Duodenal mucosa (tissue), 2 donors: ENCODE measurements around the gene C22orf15.
A peak's percentile ranks its signal among the peaks of the same experiment; 100 is the strongest.

Source experiments
- H3K27ac ChIP-seq: one replicate; pipeline ENCODE4 v1.7.0; 2013; ENCODE audit warnings: low read depth, low read length
- H3K27me3 ChIP-seq, 2 donors: one replicate each; pipeline ENCODE4 v1.7.0; 2013; ENCODE audit warnings: low read length in 2 of 2, control low read depth in 1 of 2; ENCODE audit not compliant: insufficient read depth in 2 of 2, control insufficient read depth in 1 of 2
- H3K36me3 ChIP-seq, 2 donors: one replicate each; pipeline ENCODE4 v1.7.0; 2013; ENCODE audit warnings: low read length in 2 of 2, control low read depth in 1 of 2; ENCODE audit not compliant: insufficient read depth in 2 of 2, control insufficient read depth in 1 of 2
- H3K4me1 ChIP-seq, 2 donors: one replicate each; pipeline ENCODE4 v1.7.0; 2013; ENCODE audit warnings: low read length in 2 of 2, control low read depth in 1 of 2; ENCODE audit not compliant: insufficient read depth in 2 of 2, control insufficient read depth in 1 of 2
- H3K4me3 ChIP-seq, 2 donors: one replicate each; pipeline ENCODE4 v1.7.0; 2013; ENCODE audit warnings: low read length in 2 of 2, low read depth in 1 of 2
- H3K9ac ChIP-seq, 2 donors: one replicate each; pipeline ENCODE4 v1.7.0; 2013; ENCODE audit warnings: low read length in 2 of 2, low read depth in 1 of 2
- H3K9me3 ChIP-seq, 2 donors: one replicate each; pipeline ENCODE4 v1.7.0; 2013; ENCODE audit warnings: low read length in 2 of 2, control low read depth in 1 of 2; ENCODE audit not compliant: control insufficient read depth in 1 of 2

C22orf15 gene

DNA sequence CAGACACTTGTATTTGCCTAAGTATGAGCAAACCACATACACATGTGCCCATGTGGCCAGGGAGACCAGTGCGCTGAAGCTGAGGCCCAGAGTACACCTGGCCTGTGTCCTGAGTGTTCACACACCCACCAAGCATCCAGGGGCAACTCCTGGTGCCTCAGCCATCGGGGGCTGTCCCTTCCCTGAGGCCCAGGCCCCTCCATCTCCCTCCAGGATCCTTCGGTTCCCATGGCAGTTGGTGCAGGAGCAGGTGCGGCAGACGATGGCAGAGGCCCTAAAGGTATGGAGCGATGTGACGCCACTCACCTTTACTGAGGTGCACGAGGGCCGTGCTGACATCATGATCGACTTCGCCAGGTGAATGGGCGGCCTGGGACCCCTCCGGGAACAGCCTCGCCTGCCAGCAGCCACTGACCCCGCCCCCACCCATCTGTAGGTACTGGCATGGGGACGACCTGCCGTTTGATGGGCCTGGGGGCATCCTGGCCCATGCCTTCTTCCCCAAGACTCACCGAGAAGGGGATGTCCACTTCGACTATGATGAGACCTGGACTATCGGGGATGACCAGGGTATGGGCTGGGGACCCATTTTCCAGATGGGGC lies 17.5 kb downstream of the C22orf15 start:
- H3K9ac ChIP-seq, result no peak overlapping the region
- no peaks in the 10 kb centered on the region for H3K27me3 ChIP-seq
- H3K4me3 ChIP-seq, result no peak overlapping the region
- no peaks in the 10 kb centered on the region for H3K9me3 ChIP-seq
- H3K27ac ChIP-seq, result no peak overlapping the region
- no peaks in the 10 kb centered on the region for H3K36me3 ChIP-seq
- H3K4me1 ChIP-seq, result peaks cover 6 to 11% of the 10 kb centered on the region in 2 donors

GRCh38 chr22:23781065-23781464 lies 18.3 kb downstream of the C22orf15 start:
- H3K4me1 ChIP-seq, result peaks cover 6 to 12% of the 10 kb centered on the region in 2 donors
- no peaks in the 10 kb centered on the region for H3K9me3 ChIP-seq
- H3K4me3 ChIP-seq, result no peak overlapping the region
- no peaks in the 10 kb centered on the region for H3K36me3 ChIP-seq
- no peak overlapping the region for H3K27ac ChIP-seq
- no peak overlapping the region for H3K9ac ChIP-seq
- no peaks in the 10 kb centered on the region for H3K27me3 ChIP-seq

DNA sequence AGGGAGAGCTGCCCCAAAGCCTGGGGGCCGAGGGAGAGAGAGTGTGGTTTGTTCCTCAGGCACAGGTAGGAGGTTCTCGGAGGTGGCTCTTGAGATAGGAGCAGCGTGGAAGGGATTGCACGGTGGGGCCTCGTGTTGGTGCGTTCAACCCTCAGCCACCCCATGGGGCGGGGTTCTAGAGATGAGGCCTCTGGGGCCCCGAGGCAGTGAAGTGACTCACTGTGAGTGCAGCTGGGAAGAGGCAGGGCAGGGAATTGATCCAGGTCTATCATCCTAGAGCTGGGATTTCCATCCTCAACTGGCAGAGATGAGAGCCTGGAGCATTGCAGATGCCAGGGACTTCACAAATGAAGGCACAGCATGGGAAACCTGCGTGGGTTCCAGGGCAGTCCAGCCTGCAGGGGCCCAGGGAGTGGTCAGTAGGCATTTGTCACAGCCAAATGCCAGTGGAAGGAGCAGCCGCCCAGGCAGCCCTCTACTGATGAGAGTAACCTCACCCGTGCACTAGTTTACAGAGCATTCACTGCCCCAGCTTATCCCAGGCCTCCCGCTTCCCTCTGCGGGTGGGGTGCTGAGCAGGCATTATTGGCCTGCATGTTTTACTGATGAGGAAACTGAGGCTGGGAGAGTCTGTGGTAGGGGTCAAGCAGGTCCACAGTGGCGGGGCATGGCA lies 18.9 kb downstream of the C22orf15 start:
- Histone ChIP-seq H3K27me3 (no peaks in the 10 kb centered on the region), H3K4me3 (no peak overlapping the region), H3K4me1 (peaks cover 11 to 18% of the 10 kb centered on the region in 2 donors), H3K9me3 (no peaks in the 10 kb centered on the region), H3K36me3 (no peaks in the 10 kb centered on the region), H3K27ac (no peak overlapping the region), H3K9ac (no peak overlapping the region)

- Histone ChIP-seq H3K9ac (no peak overlapping the region), H3K36me3 (no peaks in the 10 kb centered on the region), H3K4me3 (no peak overlapping the region), H3K9me3 (no peaks in the 10 kb centered on the region), H3K4me1 (peaks cover 11 to 18% of the 10 kb centered on the region in 2 donors), H3K27ac (no peak overlapping the region), H3K27me3 (no peaks in the 10 kb centered on the region)
Observed at GRCh38 chr22:23782252-23782651, 19.5 kb downstream of the C22orf15 start.

DNA sequence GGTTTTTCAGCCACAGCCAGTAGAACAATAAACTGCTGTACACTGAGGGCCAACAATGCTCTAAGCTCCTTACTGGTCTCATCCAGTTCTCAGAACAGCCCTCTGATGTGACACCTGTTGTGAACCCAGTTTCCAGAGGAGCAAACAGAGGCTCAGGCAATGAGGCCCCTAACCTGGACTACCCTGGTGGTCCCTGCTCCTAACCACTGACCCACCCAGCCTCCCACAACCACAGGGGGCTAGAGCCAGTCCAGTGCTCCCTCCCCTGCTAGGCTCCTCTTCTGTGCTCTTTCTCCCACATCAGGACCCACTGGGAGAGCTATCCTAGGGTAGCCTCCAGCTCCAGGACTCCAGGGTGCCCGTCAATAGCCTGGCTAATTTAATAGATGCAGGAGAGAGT lies 19.9 kb downstream of the C22orf15 start:
- peaks cover 13 to 20% of the 10 kb centered on the region in 2 donors for H3K4me1 ChIP-seq
- H3K36me3 ChIP-seq, result no peaks in the 10 kb centered on the region
- no peak overlapping the region for H3K4me3 ChIP-seq
- H3K9me3 ChIP-seq, result no peaks in the 10 kb centered on the region
- H3K9ac ChIP-seq, result no peak overlapping the region
- no peak overlapping the region for H3K27ac ChIP-seq
- no peaks in the 10 kb centered on the region for H3K27me3 ChIP-seq

DNA sequence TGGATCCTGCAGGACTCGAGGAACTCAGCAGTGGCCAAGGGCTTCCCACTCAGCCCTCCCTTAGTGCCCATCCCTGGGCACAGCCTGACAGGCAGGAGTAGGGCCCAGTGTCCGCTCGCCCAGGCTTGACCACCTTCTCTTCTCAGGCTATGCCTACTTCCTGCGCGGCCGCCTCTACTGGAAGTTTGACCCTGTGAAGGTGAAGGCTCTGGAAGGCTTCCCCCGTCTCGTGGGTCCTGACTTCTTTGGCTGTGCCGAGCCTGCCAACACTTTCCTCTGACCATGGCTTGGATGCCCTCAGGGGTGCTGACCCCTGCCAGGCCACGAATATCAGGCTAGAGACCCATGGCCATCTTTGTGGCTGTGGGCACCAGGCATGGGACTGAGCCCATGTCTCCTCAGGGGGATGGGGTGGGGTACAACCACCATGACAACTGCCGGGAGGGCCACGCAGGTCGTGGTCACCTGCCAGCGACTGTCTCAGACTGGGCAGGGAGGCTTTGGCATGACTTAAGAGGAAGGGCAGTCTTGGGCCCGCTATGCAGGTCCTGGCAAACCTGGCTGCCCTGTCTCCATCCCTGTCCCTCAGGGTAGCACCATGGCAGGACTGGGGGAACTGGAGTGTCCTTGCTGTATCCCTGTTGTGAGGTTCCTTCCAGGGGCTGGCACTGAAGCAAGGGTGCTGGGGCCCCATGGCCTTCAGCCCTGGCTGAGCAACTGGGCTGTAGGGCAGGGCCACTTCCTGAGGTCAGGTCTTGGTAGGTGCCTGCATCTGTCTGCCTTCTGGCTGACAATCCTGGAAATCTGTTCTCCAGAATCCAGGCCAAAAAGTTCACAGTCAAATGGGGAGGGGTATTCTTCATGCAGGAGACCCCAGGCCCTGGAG lies 20.7 kb downstream of the C22orf15 start:
- H3K4me3 ChIP-seq, result no peak overlapping the region
- no peaks in the 10 kb centered on the region for H3K9me3 ChIP-seq
- H3K4me1 ChIP-seq, result peaks cover 21 to 26% of the 10 kb centered on the region in 2 donors
- H3K36me3 ChIP-seq, result no peaks in the 10 kb centered on the region
- H3K27ac ChIP-seq, result no peak overlapping the region
- no peaks in the 10 kb centered on the region for H3K27me3 ChIP-seq
- no peak overlapping the region for H3K9ac ChIP-seq

DNA sequence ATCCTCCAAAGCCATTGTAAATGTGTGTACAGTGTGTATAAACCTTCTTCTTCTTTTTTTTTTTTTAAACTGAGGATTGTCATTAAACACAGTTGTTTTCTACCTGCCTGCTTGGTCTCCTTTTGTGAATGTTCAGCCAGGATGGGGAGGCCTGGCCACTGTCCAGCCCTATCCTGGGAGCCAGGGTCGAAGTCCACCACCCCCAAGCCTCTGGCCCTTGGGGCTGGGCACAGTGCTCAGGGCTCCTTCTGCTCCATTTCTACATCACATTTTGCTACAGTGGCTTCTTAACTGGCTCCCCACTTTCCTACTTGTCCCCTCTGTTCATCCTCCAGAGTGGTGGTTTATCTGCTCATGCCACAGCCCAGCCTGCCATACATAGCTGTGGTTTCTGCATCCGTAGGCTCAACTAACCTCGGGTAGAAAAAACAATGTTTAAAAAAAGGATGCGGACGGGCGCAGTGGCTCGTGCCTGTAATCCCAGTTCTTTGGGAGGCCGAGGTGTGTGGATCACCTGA lies 21.5 kb downstream of the C22orf15 start:
- Histone ChIP-seq H3K27me3 (no peaks in the 10 kb centered on the region), H3K4me3 (no peak overlapping the region), H3K9ac (no peak overlapping the region), H3K9me3 (no peaks in the 10 kb centered on the region), H3K36me3 (no peaks in the 10 kb centered on the region), H3K27ac (no peak overlapping the region), H3K4me1 (peaks cover 26 to 29% of the 10 kb centered on the region in 2 donors)

DNA sequence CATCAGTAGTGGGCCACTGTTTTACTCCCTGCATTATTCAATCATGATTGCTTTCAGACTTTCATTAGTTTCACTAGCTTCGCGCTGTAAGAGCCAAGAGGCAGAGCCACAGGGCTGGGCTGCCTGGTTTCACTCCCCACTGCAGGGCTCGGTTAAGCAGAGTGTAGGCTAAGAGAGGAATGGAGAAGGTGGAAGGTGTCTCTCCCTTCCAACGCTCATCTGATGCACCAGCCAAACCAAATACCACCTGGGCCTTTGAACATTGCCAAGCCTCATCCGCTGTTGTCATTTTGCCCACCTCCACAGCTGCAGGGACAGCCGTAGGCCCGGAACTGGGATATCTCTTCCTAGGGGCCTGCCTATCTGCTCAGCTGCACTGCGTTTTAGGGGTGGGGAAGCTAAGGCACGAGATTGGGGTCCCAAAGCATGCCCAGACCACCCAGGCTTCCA lies 23.5 kb downstream of the C22orf15 start:
- Histone ChIP-seq H3K27ac (peak overlapping the region; percentile 99), H3K4me3 (peak overlapping the region; percentile 67 to 94), H3K9ac (peak overlapping the region; percentile 71 to 77), H3K4me1 (peaks cover 29 to 33% of the 10 kb centered on the region in 2 donors), H3K36me3 (peaks cover 0 to 9% of the 10 kb centered on the region in 2 donors), H3K9me3 (no peaks in the 10 kb centered on the region), H3K27me3 (no peaks in the 10 kb centered on the region)

DNA sequence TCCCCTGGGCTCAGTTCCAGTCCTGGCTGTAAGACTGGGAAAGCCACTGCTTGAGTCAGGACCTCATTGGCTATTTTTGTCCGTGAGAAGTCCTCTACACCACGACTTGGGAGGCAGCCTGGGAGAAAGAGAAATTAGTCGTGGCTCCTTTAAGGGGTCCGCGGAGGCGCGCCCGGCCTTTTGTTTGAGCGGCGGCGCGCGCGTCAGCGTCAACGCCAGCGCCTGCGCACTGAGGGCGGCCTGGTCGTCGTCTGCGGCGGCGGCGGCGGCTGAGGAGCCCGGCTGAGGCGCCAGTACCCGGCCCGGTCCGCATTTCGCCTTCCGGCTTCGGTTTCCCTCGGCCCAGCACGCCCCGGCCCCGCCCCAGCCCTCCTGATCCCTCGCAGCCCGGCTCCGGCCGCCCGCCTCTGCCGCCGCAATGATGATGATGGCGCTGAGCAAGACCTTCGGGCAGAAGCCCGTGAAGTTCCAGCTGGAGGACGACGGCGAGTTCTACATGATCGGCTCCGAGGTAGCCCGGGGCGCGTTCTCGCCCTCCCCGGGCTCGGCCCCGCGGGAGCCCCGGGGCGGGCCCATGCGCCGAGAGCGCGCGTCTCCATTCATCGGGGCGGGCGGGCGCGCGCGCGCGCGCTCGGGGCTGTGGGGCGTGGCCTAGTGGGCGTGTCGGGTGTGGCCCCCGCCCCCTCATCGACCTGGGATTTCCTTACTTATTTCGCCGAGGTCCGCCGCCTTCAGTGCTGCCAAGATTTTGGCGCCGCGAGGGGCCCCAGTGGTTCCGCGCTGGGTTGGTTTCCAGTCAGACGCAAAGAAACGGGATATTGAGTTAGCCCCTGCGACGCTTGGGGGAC lies 24.2 kb downstream of the C22orf15 start, which contains the start of gene SMARCB1:
Gene SMARCB1 (plus strand): TSS at position 215 of the 848 bp plus-strand sequence. CDS start 204 bp downstream, at position 419.
- H3K36me3 ChIP-seq, result peaks cover under 1 to 15% of the 10 kb centered on the region in 2 donors
- peak within 1 kb of the TSS; percentile 91 to 94 for H3K4me3 ChIP-seq
- H3K27ac ChIP-seq, result peak within 1 kb of the TSS; percentile 99
- no peaks in the 10 kb centered on the region for H3K27me3 ChIP-seq
- peak within 1 kb of the TSS; percentile 71 to 82 for H3K9ac ChIP-seq
- H3K9me3 ChIP-seq, result no peaks in the 10 kb centered on the region
- peaks cover 29 to 33% of the 10 kb centered on the region in 2 donors for H3K4me1 ChIP-seq
